B cell (primary cell): Measurements from ENCODE around the gene STAG2. TPM values are rescaled to one million over a fixed set of nuclear protein-coding genes. Genes with fewer than 3 reads are reported as not detected.
A peak's percentile ranks its signal among the peaks of the same experiment; 100 is the strongest.

ENCODE experiments used
- ATAC-seq: fragments of 200-7000 bp; cut with Tn5 transposase; one replicate; pipeline ENCODE4 v1.10.0; 2021; ENCODE audit warnings: low read depth, mild to moderate bottlenecking, moderate number of reproducible peaks, moderate library complexity
- CTCF ChIA-PET: fragments of 350-600 bp; sonication (Branson Sonifier 250); formaldehyde crosslinking; loops from one replicate; lab custom pipeline; 2021; ENCODE audit warnings: antibody characterized with exemption, inconsistent platforms; lab: Charles Lee
- POLR2A ChIA-PET: fragments of 350-600 bp; sonication (Branson Sonifier 250); formaldehyde crosslinking; loops from one replicate; lab custom pipeline; 2021; ENCODE audit warnings: antibody characterized with exemption; lab: Charles Lee
- DNase-seq: peaks from one replicate; pipeline ENCODE4 v3.0.0; 2013
- H2AFZ ChIP-seq: 2 replicates; pipeline ENCODE4 v1.6.1; 2012; ENCODE audit warnings: mild to moderate bottlenecking, low read depth, low read length; ENCODE audit not compliant: insufficient read depth, poor library complexity, severe bottlenecking
- H3K27ac ChIP-seq, 2 donors: 1 replicate in 1 of 2; 2 replicates in 1 of 2; pipeline ENCODE4 v1.5.1; 2012 to 2013; ENCODE audit warnings: low read length in 2 of 2, mild to moderate bottlenecking in 2 of 2, moderate library complexity in 1 of 2
- H3K27me3 ChIP-seq, 4 experiments: fragments of 200-600 bp in 1 of 4; sonication (generic) in 1 of 4; replicated peaks in 1 of 4; 1 replicate in 2 of 4; 2 replicates in 2 of 4; pipeline versions ENCODE4 v1.6.1 to v1.7.0; 2013 to 2016; ENCODE audit warnings: low read length in 3 of 4, mild to moderate bottlenecking in 2 of 4, mixed read lengths in 1 of 4, moderate library complexity in 1 of 4; ENCODE audit not compliant: insufficient read depth in 4 of 4, control insufficient read depth in 3 of 4; ENCODE audit errors: control extremely low read depth in 1 of 4
- H3K36me3 ChIP-seq, 2 experiments: replicated peaks in 1 of 2; 1 replicate in 1 of 2; 2 replicates in 1 of 2; pipeline versions ENCODE4 v1.6.1 to v1.7.1; 2013; ENCODE audit warnings: low read length in 1 of 2; ENCODE audit not compliant: insufficient read depth in 2 of 2, control insufficient read depth in 1 of 2; ENCODE audit errors: control extremely low read depth in 1 of 2, extremely low read depth in 1 of 2
- H3K4me1 ChIP-seq, 2 donors: fragments of 200-600 bp in 1 of 2; sonication (generic) in 1 of 2; 1 replicate in 1 of 2; 2 replicates in 1 of 2; pipeline versions ENCODE4 v1.5.1 to v1.6.1; 2013 to 2017; ENCODE audit warnings: low read length in 2 of 2; ENCODE audit not compliant: control insufficient read depth in 2 of 2, insufficient read depth in 2 of 2
- H3K4me2 ChIP-seq: replicated peaks from 2 replicates; pipeline ENCODE3; 2012; ENCODE audit warnings: mild to moderate bottlenecking, low read depth, low read length; ENCODE audit not compliant: poor library complexity, severe bottlenecking
- H3K4me3 ChIP-seq, 5 experiments: fragments of 200-600 bp in 1 of 5; sonication (generic) in 1 of 5; 1 replicate in 3 of 5; 2 replicates in 2 of 5; pipeline versions ENCODE4 v1.5.1 to v1.7.0; 2011 to 2016; ENCODE audit warnings: low read length in 4 of 5, mild to moderate bottlenecking in 4 of 5, low read depth in 2 of 5, control low read depth in 1 of 5, moderate library complexity in 1 of 5; ENCODE audit not compliant: insufficient read depth in 1 of 5; ENCODE audit errors: control extremely low read depth in 1 of 5, extremely low read depth in 1 of 5
- H3K79me2 ChIP-seq: fragments of 200-600 bp; sonication (generic); one replicate; pipeline ENCODE4 v1.6.0; 2016; ENCODE audit warnings: low read length; ENCODE audit not compliant: control insufficient read depth, insufficient read depth
- H3K9ac ChIP-seq: fragments of 200-600 bp; sonication (generic); 2 replicates; pipeline ENCODE4 v1.6.1; 2017; ENCODE audit warnings: mild to moderate bottlenecking, low read length, moderate library complexity
- H3K9me3 ChIP-seq, 3 donors: one replicate each; pipeline versions ENCODE4 v1.6.1 to v1.7.1; 2013; ENCODE audit warnings: low read length in 2 of 3; ENCODE audit not compliant: control insufficient read depth in 2 of 3, insufficient read depth in 1 of 3; ENCODE audit errors: control extremely low read depth in 1 of 3
- H4K20me1 ChIP-seq: 2 replicates; pipeline ENCODE4 v1.6.0; 2012; ENCODE audit warnings: mild to moderate bottlenecking, low read length; ENCODE audit not compliant: insufficient read depth, control insufficient read depth, poor library complexity, severe bottlenecking
- H3K27ac Mint-ChIP-seq: one replicate; pipeline ENCODE4 v1.8.0; 2021; ENCODE audit warnings: mixed read lengths
- H3K27me3 Mint-ChIP-seq: one replicate; pipeline ENCODE4 v1.8.0; 2021; ENCODE audit warnings: mixed read lengths
- H3K4me1 Mint-ChIP-seq: one replicate; pipeline ENCODE4 v1.8.0; 2021; ENCODE audit warnings: mixed read lengths
- H3K4me3 Mint-ChIP-seq: one replicate; pipeline ENCODE4 v1.8.0; 2021; ENCODE audit warnings: mixed read lengths
- H3K9me3 Mint-ChIP-seq: one replicate; pipeline ENCODE4 v1.8.0; 2022; ENCODE audit warnings: mixed read lengths; ENCODE audit not compliant: insufficient read depth
- EZH2 ChIP-seq: IDR thresholded peaks from 2 replicates; pipeline ENCODE4 v1.6.1; 2012; ENCODE audit warnings: borderline replicate concordance, low read depth, mild to moderate bottlenecking, moderate library complexity, low read length; ENCODE audit not compliant: insufficient read depth, poor library complexity, severe bottlenecking
- WGBS: methylation state at CpG from one replicate; pipeline ENCODE4 v1.1.5; 2013; ENCODE audit warnings: missing lambda C conversion rate; ENCODE audit not compliant: insufficient coverage; 5-methylcytosine and 5-hydroxymethylcytosine counted together
- intact Hi-C: fragments of 100-400 bp; cut with micrococcal nuclease; formaldehyde crosslinking; loops from one replicate; pipeline ENCODE4 v1.10.0; 2022
- polyA plus RNA-seq: library from polyadenylated mRNA; depleted of rRNA; stranded (reverse); fragments of >200 nt; gene quantifications from 2 replicates; pipeline ENCODE4 v1.2.3, GENCODE V29; 2012
- total RNA-seq, 2 donors: library from RNA; stranded (reverse); fragments of 120-200 nt in 1 of 2; gene quantifications; 1 replicate in 1 of 2; 2 replicates in 1 of 2; pipeline versions ENCODE4 v1.2.3 to v1.2.4, GENCODE V29; 2013 to 2022
- TF ChIP-seq, protein P1 (sequence below): fragments of 200-600 bp; IDR thresholded peaks from one replicate; pipeline ENCODE4 v1.8.0; 2022; ENCODE audit warnings: antibody characterized with exemption, mild to moderate bottlenecking

The STAG2 gene
- total and polyA plus RNA-seq, 2 donors (not counting 1 experiment from before 2014, with no cell fraction given), result 15.3 to 117 TPM

GRCh38 chrX:123993904-123994635 is 32.6 kb downstream of the STAG2 start:
- DNase-seq, result no peak
- POLR2A ChIA-PET, result interaction anchor here (0.6 kb wide), 1 partner anchor 32 kb away, joined by 4 read pairs; no protein-coding TSS in a partner anchor
- Histone ChIP-seq H3K9ac (no peak overlapping the region), H3K27ac (peak overlapping the region in 1 of 2 donors; percentile 24), H3K4me1 (peaks cover 7 to 17% of the 10 kb centered on the region in 2 donors), H3K27me3 (no peaks in the 10 kb centered on the region), H3K79me2 (peaks cover 95% of the 10 kb centered on the region), H3K36me3 (peaks cover 0 to 2% of the 10 kb centered on the region in 2 experiments), H2AFZ (no peak overlapping the region), H3K9me3 (peaks cover 0 to 3% (median 0%) of the 10 kb centered on the region in 3 donors), H3K4me3 (no peak overlapping the region), H3K4me2 (no peak overlapping the region), H4K20me1 (peaks cover 10% of the 10 kb centered on the region)
- Mint-ChIP-seq H3K27ac (no peak overlapping the region), H3K9me3 (no peaks in the 10 kb centered on the region), H3K27me3 (no peaks in the 10 kb centered on the region), H3K4me3 (no peak overlapping the region), H3K4me1 (peaks cover 48% of the 10 kb centered on the region)
- no peak for ATAC-seq
- TF ChIP-seq, protein P1, sequence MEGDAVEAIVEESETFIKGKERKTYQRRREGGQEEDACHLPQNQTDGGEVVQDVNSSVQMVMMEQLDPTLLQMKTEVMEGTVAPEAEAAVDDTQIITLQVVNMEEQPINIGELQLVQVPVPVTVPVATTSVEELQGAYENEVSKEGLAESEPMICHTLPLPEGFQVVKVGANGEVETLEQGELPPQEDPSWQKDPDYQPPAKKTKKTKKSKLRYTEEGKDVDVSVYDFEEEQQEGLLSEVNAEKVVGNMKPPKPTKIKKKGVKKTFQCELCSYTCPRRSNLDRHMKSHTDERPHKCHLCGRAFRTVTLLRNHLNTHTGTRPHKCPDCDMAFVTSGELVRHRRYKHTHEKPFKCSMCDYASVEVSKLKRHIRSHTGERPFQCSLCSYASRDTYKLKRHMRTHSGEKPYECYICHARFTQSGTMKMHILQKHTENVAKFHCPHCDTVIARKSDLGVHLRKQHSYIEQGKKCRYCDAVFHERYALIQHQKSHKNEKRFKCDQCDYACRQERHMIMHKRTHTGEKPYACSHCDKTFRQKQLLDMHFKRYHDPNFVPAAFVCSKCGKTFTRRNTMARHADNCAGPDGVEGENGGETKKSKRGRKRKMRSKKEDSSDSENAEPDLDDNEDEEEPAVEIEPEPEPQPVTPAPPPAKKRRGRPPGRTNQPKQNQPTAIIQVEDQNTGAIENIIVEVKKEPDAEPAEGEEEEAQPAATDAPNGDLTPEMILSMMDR, result no peak
- TF ChIP-seq EZH2, result no peak
- CTCF ChIA-PET, result no interaction called here
- intact Hi-C loops, result no loop called here
- no CpG with 5 or more reads among the region's 3 CpGs for WGBS

- Histone ChIP-seq H4K20me1 (peaks cover 13% of the 10 kb centered on the region), H3K27me3 (no peaks in the 10 kb centered on the region), H3K27ac (peak overlapping the region in 1 of 2 donors; percentile 24), H3K9me3 (peaks cover 0 to 3% (median 0%) of the 10 kb centered on the region in 3 donors), H3K36me3 (peaks cover 0 to 2% of the 10 kb centered on the region in 2 experiments), H2AFZ (no peak overlapping the region), H3K4me3 (no peak overlapping the region), H3K4me2 (no peak overlapping the region), H3K9ac (no peak overlapping the region), H3K79me2 (peaks cover 97% of the 10 kb centered on the region), H3K4me1 (peaks cover 7 to 17% of the 10 kb centered on the region in 2 donors)
- TF ChIP-seq, protein P1, result no peak
- no peak for TF ChIP-seq EZH2
- ATAC-seq (no peak), DNase-seq (peak; percentile 18)
- intact Hi-C loops, result no loop called here
- ChIA-PET CTCF (no interaction called here), POLR2A (no interaction called here)
- no peaks in the 10 kb centered on the region for H3K9me3 Mint-ChIP-seq
- no peaks in the 10 kb centered on the region for H3K27me3 Mint-ChIP-seq
- H3K4me3 Mint-ChIP-seq, result peak overlapping the region; percentile 40
- H3K4me1 Mint-ChIP-seq, result peaks cover 51% of the 10 kb centered on the region
- WGBS, result no CpG with 5 or more reads among the region's 7 CpGs
- peak overlapping the region; percentile 75 for H3K27ac Mint-ChIP-seq
These were observed 33.2 kb downstream of the STAG2 start for GRCh38 chrX:123994730-123995129.
